Mammary microvascular endothelial cell (primary cell): Measurements from ENCODE around the gene EYA2. TPM values are rescaled to one million over a fixed set of nuclear protein-coding genes. Genes with fewer than 3 reads are reported as not detected.

ENCODE experiments used
- total RNA-seq: library from RNA; depleted of rRNA; stranded (reverse); fragments of >200 nt; gene quantifications from 2 replicates; pipeline ENCODE4 v1.2.3, GENCODE V29; 2015

Gene EYA2, protein sequence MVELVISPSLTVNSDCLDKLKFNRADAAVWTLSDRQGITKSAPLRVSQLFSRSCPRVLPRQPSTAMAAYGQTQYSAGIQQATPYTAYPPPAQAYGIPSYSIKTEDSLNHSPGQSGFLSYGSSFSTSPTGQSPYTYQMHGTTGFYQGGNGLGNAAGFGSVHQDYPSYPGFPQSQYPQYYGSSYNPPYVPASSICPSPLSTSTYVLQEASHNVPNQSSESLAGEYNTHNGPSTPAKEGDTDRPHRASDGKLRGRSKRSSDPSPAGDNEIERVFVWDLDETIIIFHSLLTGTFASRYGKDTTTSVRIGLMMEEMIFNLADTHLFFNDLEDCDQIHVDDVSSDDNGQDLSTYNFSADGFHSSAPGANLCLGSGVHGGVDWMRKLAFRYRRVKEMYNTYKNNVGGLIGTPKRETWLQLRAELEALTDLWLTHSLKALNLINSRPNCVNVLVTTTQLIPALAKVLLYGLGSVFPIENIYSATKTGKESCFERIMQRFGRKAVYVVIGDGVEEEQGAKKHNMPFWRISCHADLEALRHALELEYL
- total RNA-seq = not detected in 2 replicates

DNA sequence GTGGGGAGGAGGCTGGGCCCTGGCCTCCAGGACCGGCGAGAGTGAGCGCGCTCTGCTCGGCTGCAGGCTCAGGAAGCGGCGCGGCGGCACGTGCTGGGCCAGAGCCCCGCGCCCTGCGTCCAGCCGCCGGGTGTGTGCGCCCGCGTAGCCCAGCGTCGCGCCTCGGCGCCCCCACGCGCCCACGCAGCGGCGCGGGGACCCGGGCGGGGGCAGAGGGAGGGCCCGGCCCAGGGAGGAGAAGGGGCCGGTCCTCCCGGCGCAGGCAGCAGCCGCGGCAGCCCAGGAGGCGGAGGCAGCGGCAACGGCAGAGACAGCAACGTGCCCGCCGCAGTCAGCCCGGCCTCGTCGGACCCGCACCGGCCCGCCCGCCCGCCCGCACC lies at the start of gene EYA2:
Gene EYA2 (plus strand): TSS at position 265 of the 380 bp plus-strand sequence. CDS start 95,168 bp downstream, outside the sequence.

Other genes with a start within 250 kb of the EYA2 start
- not detected in 2 replicates for gene SLC13A3, start 243.4 kb upstream of the EYA2 start, total RNA-seq
- 12.6 and 14.7 TPM in 2 replicates for gene TP53RK, start 205.4 kb upstream of the EYA2 start, total RNA-seq
- gene SLC2A10, start 185.2 kb upstream of the EYA2 start, total RNA-seq = 1.9 and 3.3 TPM in 2 replicates